Measurements from ENCODE around the gene IL5.

- TF ChIP-seq, protein P1, sequence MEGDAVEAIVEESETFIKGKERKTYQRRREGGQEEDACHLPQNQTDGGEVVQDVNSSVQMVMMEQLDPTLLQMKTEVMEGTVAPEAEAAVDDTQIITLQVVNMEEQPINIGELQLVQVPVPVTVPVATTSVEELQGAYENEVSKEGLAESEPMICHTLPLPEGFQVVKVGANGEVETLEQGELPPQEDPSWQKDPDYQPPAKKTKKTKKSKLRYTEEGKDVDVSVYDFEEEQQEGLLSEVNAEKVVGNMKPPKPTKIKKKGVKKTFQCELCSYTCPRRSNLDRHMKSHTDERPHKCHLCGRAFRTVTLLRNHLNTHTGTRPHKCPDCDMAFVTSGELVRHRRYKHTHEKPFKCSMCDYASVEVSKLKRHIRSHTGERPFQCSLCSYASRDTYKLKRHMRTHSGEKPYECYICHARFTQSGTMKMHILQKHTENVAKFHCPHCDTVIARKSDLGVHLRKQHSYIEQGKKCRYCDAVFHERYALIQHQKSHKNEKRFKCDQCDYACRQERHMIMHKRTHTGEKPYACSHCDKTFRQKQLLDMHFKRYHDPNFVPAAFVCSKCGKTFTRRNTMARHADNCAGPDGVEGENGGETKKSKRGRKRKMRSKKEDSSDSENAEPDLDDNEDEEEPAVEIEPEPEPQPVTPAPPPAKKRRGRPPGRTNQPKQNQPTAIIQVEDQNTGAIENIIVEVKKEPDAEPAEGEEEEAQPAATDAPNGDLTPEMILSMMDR (IDR thresholded peaks at IDR 0.05), result no peak
- no peak for TF ChIP-seq EP300 (IDR thresholded peaks at IDR 0.05)
- TF ChIP-seq POLR2A (IDR thresholded peaks at IDR 0.05), result no peak
Observed at GRCh38 chr5:132576123-132576522, 32.8 kb upstream of the IL5 start.
